Measurements from ENCODE around the gene GCGR. TPM values are rescaled to one million over a fixed set of nuclear protein-coding genes. Genes with fewer than 3 reads are reported as not detected.

GCGR gene
- total and polyA plus RNA-seq, 2 donors (not counting 1 experiment from before 2014, with no cell fraction given), result not detected

DNA sequence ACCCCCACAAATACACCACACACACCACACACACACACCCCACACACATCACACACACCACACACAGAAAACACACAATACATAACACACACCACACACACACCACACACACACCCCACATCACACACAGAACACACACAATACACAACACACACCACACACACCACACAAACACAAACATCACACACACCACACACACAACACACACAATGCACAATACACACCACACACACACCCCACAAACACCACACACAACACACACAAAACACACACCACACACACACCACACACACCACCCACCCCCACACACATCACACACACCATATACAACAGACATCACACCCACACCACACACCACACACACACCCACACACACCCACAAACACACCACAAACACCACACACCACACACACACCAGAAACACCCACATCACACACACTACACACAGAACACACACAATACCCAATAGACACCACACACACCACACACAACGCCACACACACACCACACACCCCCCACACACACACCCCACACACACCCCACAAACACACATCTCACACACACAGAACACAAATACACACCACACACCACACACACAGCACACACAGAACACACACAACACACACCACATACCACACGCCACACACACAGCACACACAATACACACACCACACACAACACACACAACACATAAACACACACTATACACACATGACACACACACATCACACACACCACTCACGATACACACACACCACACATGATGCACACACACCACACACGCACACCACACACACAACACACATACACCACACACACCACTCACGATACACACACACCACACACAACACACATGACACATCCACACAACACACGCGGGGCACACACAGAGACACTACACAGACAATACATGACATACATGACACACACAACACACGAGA lies 11.0 kb upstream of the GCGR start:
- TF ChIP-seq EZH2 (IDR thresholded peaks at IDR 0.05; ENCODE audit: borderline replicate concordance, insufficient read depth, low read depth, low read length, poor library complexity, severe bottlenecking), result no peak
- TF ChIP-seq, protein P1, sequence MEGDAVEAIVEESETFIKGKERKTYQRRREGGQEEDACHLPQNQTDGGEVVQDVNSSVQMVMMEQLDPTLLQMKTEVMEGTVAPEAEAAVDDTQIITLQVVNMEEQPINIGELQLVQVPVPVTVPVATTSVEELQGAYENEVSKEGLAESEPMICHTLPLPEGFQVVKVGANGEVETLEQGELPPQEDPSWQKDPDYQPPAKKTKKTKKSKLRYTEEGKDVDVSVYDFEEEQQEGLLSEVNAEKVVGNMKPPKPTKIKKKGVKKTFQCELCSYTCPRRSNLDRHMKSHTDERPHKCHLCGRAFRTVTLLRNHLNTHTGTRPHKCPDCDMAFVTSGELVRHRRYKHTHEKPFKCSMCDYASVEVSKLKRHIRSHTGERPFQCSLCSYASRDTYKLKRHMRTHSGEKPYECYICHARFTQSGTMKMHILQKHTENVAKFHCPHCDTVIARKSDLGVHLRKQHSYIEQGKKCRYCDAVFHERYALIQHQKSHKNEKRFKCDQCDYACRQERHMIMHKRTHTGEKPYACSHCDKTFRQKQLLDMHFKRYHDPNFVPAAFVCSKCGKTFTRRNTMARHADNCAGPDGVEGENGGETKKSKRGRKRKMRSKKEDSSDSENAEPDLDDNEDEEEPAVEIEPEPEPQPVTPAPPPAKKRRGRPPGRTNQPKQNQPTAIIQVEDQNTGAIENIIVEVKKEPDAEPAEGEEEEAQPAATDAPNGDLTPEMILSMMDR (IDR thresholded peaks at IDR 0.05), result no peak
- ChIA-PET POLR2A (no interaction called here), CTCF (no interaction called here)
- peaks cover 0 to 16% (median 10%) of the 10 kb centered on the region in 4 experiments for H3K27me3 ChIP-seq (replicated peaks in 1 of 4; ENCODE audit: control extremely low read depth in 1 of 4, control insufficient read depth in 3 of 4, insufficient read depth in 4 of 4, low read length in 3 of 4)
- H3K4me3 Mint-ChIP-seq, result no peak overlapping the region
- H2AFZ ChIP-seq (ENCODE audit: insufficient read depth, low read depth, low read length, poor library complexity, severe bottlenecking), result no peak overlapping the region
- H3K4me1 Mint-ChIP-seq, result no peaks in the 10 kb centered on the region
- H3K9me3 Mint-ChIP-seq (ENCODE audit: insufficient read depth), result no peaks in the 10 kb centered on the region
- no peaks in the 10 kb centered on the region for H4K20me1 ChIP-seq (ENCODE audit: control insufficient read depth, insufficient read depth, low read length, poor library complexity, severe bottlenecking)
- ATAC-seq (ENCODE audit: low read depth), result no peak
- H3K9ac ChIP-seq (ENCODE audit: low read length), result no peak overlapping the region
- no peak overlapping the region for H3K27ac ChIP-seq (ENCODE audit: low read length in 2 of 2)
- H3K4me1 ChIP-seq (ENCODE audit: control insufficient read depth in 2 of 2, insufficient read depth in 2 of 2, low read length in 2 of 2), result no peaks in the 10 kb centered on the region
- WGBS (ENCODE audit: insufficient coverage), result 88% methylated on average over 8 of the region's 8 CpGs
- no peaks in the 10 kb centered on the region for H3K27me3 Mint-ChIP-seq
- H3K27ac Mint-ChIP-seq, result no peak overlapping the region
- no peak overlapping the region for H3K4me2 ChIP-seq (replicated peaks; ENCODE audit: low read depth, low read length, poor library complexity, severe bottlenecking)
- H3K9me3 ChIP-seq (ENCODE audit: control extremely low read depth in 1 of 3, control insufficient read depth in 2 of 3, insufficient read depth in 1 of 3, low read length in 2 of 3), result no peaks in the 10 kb centered on the region
- H3K36me3 ChIP-seq (replicated peaks in 1 of 2; ENCODE audit: control extremely low read depth in 1 of 2, control insufficient read depth in 1 of 2, extremely low read depth in 1 of 2, insufficient read depth in 2 of 2, low read length in 1 of 2), result no peaks in the 10 kb centered on the region
- no peak overlapping the region for H3K4me3 ChIP-seq (ENCODE audit: control extremely low read depth in 1 of 5, extremely low read depth in 1 of 5, insufficient read depth in 1 of 5, low read depth in 2 of 5, low read length in 4 of 5)
- H3K79me2 ChIP-seq (ENCODE audit: control insufficient read depth, insufficient read depth, low read length), result no peaks in the 10 kb centered on the region
- DNase-seq, result no peak
- intact Hi-C loops (cut with micrococcal nuclease), result no loop called here

DNA sequence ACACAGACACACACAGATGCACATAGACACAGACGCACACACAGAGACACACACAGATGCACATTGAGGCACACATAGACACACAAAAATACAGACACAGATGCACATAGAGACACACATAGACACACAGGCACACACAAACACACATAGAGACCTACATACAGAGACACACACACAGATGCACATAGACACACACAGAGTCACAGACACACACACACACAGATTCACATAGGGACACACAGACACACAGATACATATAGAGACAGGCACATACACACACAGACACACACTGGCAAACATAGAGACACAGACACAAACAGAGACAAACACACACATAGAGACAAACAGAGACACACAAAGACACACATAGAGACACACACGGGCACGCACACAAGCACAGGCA lies 9.9 kb upstream of the GCGR start:
- ATAC-seq (ENCODE audit: low read depth) (no peak), DNase-seq (no peak)
- ChIA-PET POLR2A (no interaction called here), CTCF (no interaction called here)
- H3K79me2 ChIP-seq (ENCODE audit: control insufficient read depth, insufficient read depth, low read length), result no peaks in the 10 kb centered on the region
- no peaks in the 10 kb centered on the region for H3K9me3 Mint-ChIP-seq (ENCODE audit: insufficient read depth)
- H3K27me3 Mint-ChIP-seq, result peaks cover 1% of the 10 kb centered on the region
- H3K4me1 ChIP-seq (ENCODE audit: control insufficient read depth in 2 of 2, insufficient read depth in 2 of 2, low read length in 2 of 2), result no peaks in the 10 kb centered on the region
- H3K36me3 ChIP-seq (replicated peaks in 1 of 2; ENCODE audit: control extremely low read depth in 1 of 2, control insufficient read depth in 1 of 2, extremely low read depth in 1 of 2, insufficient read depth in 2 of 2, low read length in 1 of 2), result no peaks in the 10 kb centered on the region
- H3K4me1 Mint-ChIP-seq, result no peaks in the 10 kb centered on the region
- no peaks in the 10 kb centered on the region for H4K20me1 ChIP-seq (ENCODE audit: control insufficient read depth, insufficient read depth, low read length, poor library complexity, severe bottlenecking)
- 93% methylated on average over 3 of the region's 3 CpGs for WGBS (ENCODE audit: insufficient coverage)
- no peak overlapping the region for H3K27ac ChIP-seq (ENCODE audit: low read length in 2 of 2)
- H3K9ac ChIP-seq (ENCODE audit: low read length), result no peak overlapping the region
- H3K4me3 Mint-ChIP-seq, result no peak overlapping the region
- no peak for TF ChIP-seq EZH2 (IDR thresholded peaks at IDR 0.05; ENCODE audit: borderline replicate concordance, insufficient read depth, low read depth, low read length, poor library complexity, severe bottlenecking)
- TF ChIP-seq, protein P1 (IDR thresholded peaks at IDR 0.05), result no peak
- no peak overlapping the region for H3K4me3 ChIP-seq (ENCODE audit: control extremely low read depth in 1 of 5, extremely low read depth in 1 of 5, insufficient read depth in 1 of 5, low read depth in 2 of 5, low read length in 4 of 5)
- H2AFZ ChIP-seq (ENCODE audit: insufficient read depth, low read depth, low read length, poor library complexity, severe bottlenecking), result no peak overlapping the region
- peaks cover 0 to 16% (median 10%) of the 10 kb centered on the region in 4 experiments for H3K27me3 ChIP-seq (replicated peaks in 1 of 4; ENCODE audit: control extremely low read depth in 1 of 4, control insufficient read depth in 3 of 4, insufficient read depth in 4 of 4, low read length in 3 of 4)
- H3K4me2 ChIP-seq (replicated peaks; ENCODE audit: low read depth, low read length, poor library complexity, severe bottlenecking), result no peak overlapping the region
- H3K9me3 ChIP-seq (ENCODE audit: control extremely low read depth in 1 of 3, control insufficient read depth in 2 of 3, insufficient read depth in 1 of 3, low read length in 2 of 3), result no peaks in the 10 kb centered on the region
- no peak overlapping the region for H3K27ac Mint-ChIP-seq
- intact Hi-C loops (cut with micrococcal nuclease), result no loop called here

All from B cell (primary cell).